IPS DF 6.9 (cell line): Measurements from ENCODE around the gene PIERCE2.
A peak's percentile ranks its signal among the peaks of the same experiment; 100 is the strongest.
"Not testable (repeated sequence)": the region's sequence is repeated elsewhere in the genome, so short reads cannot be mapped to it uniquely, and the experiment has no call there.

Source experiments
- DNase-seq: peaks from one replicate; pipeline ENCODE4 v3.0.0-alpha.2; 2013; ENCODE audit warnings: low read depth, low spot score
- H3K27ac ChIP-seq: one replicate; pipeline ENCODE4 v1.5.1; 2013; ENCODE audit warnings: low read length, control low read depth
- H3K27me3 ChIP-seq: 2 replicates; pipeline ENCODE4 v1.6.1; 2013; ENCODE audit warnings: mild to moderate bottlenecking, low read length; ENCODE audit not compliant: control insufficient read depth, insufficient read depth
- H3K36me3 ChIP-seq: 2 replicates; pipeline ENCODE4 v1.6.1; 2013; ENCODE audit warnings: low read length; ENCODE audit not compliant: control insufficient read depth, insufficient read depth
- H3K4me1 ChIP-seq: 2 replicates; pipeline ENCODE4 v1.6.1; 2013; ENCODE audit warnings: low read length; ENCODE audit not compliant: control insufficient read depth, insufficient read depth
- H3K4me3 ChIP-seq: 2 replicates; pipeline ENCODE4 v1.5.1; 2013; ENCODE audit warnings: mild to moderate bottlenecking, low read length
- H3K9me3 ChIP-seq: 2 replicates; pipeline ENCODE4 v1.6.1; 2013; ENCODE audit warnings: low read length, inconsistent platforms; ENCODE audit not compliant: control insufficient read depth, insufficient read depth
- WGBS: extraction: QIAGEN DNeasy Blood & Tissue Kit; methylation state at CpG from one replicate; pipeline ENCODE4 v1.1.7; 2013; ENCODE audit warnings: mixed read lengths, missing lambda C conversion rate; ENCODE audit not compliant: insufficient read length, insufficient coverage; 5-methylcytosine and 5-hydroxymethylcytosine counted together

The PIERCE2 gene

GRCh38 chr15:55422089-55422488 lies 13.8 kb downstream of the PIERCE2 start:
- H3K4me3 ChIP-seq = no peak overlapping the region
- H3K27me3 ChIP-seq = no peaks in the 10 kb centered on the region
- no peaks in the 10 kb centered on the region for H3K4me1 ChIP-seq
- H3K36me3 ChIP-seq = no peaks in the 10 kb centered on the region
- no peaks in the 10 kb centered on the region for H3K9me3 ChIP-seq
- H3K27ac ChIP-seq = no peak overlapping the region
- WGBS = no CpG with 5 or more reads among the region's 1 CpG
- DNase-seq = no peak

GRCh38 chr15:55434989-55435825 lies 26.9 kb downstream of the PIERCE2 start:
- no peaks in the 10 kb centered on the region for H3K27me3 ChIP-seq
- no CpG with 5 or more reads among the region's 6 CpGs for WGBS

GRCh38 chr15:55443141-55443540 lies 34.8 kb downstream of the PIERCE2 start:
- not testable (repeated sequence) for H3K27ac ChIP-seq, H3K9me3 ChIP-seq, H3K36me3 ChIP-seq, DNase-seq, H3K4me1 ChIP-seq, H3K4me3 ChIP-seq, H3K27me3 ChIP-seq
- no CpG with 5 or more reads among the region's 15 CpGs for WGBS

More at GRCh38 chr15:55434989-55435825, 26.9 kb downstream of the PIERCE2 start:
- no peaks in the 10 kb centered on the region for H3K36me3 ChIP-seq
- H3K9me3 ChIP-seq = no peaks in the 10 kb centered on the region
- H3K4me1 ChIP-seq = no peaks in the 10 kb centered on the region; the same call in 1 of the 2 replicates
- DNase-seq = peak; percentile 22
- no peak overlapping the region for H3K27ac ChIP-seq
- no peak overlapping the region for H3K4me3 ChIP-seq

- not testable (repeated sequence) for DNase-seq, H3K27ac ChIP-seq, H3K4me3 ChIP-seq, H3K4me1 ChIP-seq, H3K9me3 ChIP-seq, H3K27me3 ChIP-seq, H3K36me3 ChIP-seq
- no CpG with 5 or more reads among the region's 27 CpGs for WGBS
These were observed 37.6 kb downstream of the PIERCE2 start for GRCh38 chr15:55445936-55446335.

GRCh38 chr15:55446379-55447029 lies 38.2 kb downstream of the PIERCE2 start:
- not testable (repeated sequence) for H3K36me3 ChIP-seq, H3K4me1 ChIP-seq, H3K27me3 ChIP-seq, DNase-seq, H3K9me3 ChIP-seq, H3K4me3 ChIP-seq, H3K27ac ChIP-seq
- no CpG with 5 or more reads among the region's 41 CpGs for whole genome bisulfite sequencing

GRCh38 chr15:55447030-55447394 lies 38.7 kb downstream of the PIERCE2 start:
- not testable (repeated sequence) for H3K4me3 ChIP-seq, H3K9me3 ChIP-seq, H3K27me3 ChIP-seq, H3K4me1 ChIP-seq, H3K36me3 ChIP-seq, DNase-seq, H3K27ac ChIP-seq
- WGBS = no CpG with 5 or more reads among the region's 19 CpGs

GRCh38 chr15:55457401-55458022 lies 49.2 kb downstream of the PIERCE2 start:
- no CpG with 5 or more reads among the region's 5 CpGs for WGBS

GRCh38 chr15:55461447-55461846 lies 53.2 kb downstream of the PIERCE2 start:
- H3K4me3 ChIP-seq = no peak overlapping the region
- no peaks in the 10 kb centered on the region for H3K4me1 ChIP-seq
- H3K27me3 ChIP-seq = no peaks in the 10 kb centered on the region
- no peaks in the 10 kb centered on the region for H3K9me3 ChIP-seq
- no peaks in the 10 kb centered on the region for H3K36me3 ChIP-seq
- no peak overlapping the region for H3K27ac ChIP-seq
- no CpG with 5 or more reads among the region's 4 CpGs for WGBS
- no peak for DNase-seq

More at GRCh38 chr15:55457401-55458022, 49.2 kb downstream of the PIERCE2 start:
- Histone ChIP-seq H3K9me3 (no peaks in the 10 kb centered on the region), H3K4me3 (no peak overlapping the region), H3K27me3 (no peaks in the 10 kb centered on the region), H3K36me3 (no peaks in the 10 kb centered on the region), H3K27ac (no peak overlapping the region), H3K4me1 (no peaks in the 10 kb centered on the region)
- no peak for DNase-seq

- no peaks in the 10 kb centered on the region for H3K4me1 ChIP-seq
- no peak for DNase-seq
- H3K9me3 ChIP-seq = no peaks in the 10 kb centered on the region
- H3K4me3 ChIP-seq = no peak overlapping the region
- H3K27me3 ChIP-seq = no peaks in the 10 kb centered on the region
- no peak overlapping the region for H3K27ac ChIP-seq
- no peaks in the 10 kb centered on the region for H3K36me3 ChIP-seq
- no CpG with 5 or more reads among the region's 2 CpGs for WGBS
These were observed 60.0 kb downstream of the PIERCE2 start for GRCh38 chr15:55468321-55468720.
